RWPE2 (cell line): ENCODE results near the gene CLSTN2.
A peak's percentile ranks its signal among the peaks of the same experiment; 100 is the strongest.

Source experiments
- ATAC-seq: fragments of 200-7000 bp; cut with Tn5 transposase; 3 replicates; pipeline ENCODE4 v1.9.1; 2021; ENCODE audit warnings: low read depth
- DNase-seq: peaks from one replicate; pipeline ENCODE4 v3.0.0-alpha.2; 2020; ENCODE audit warnings: low spot score
- H3K27ac ChIP-seq: fragments of 450-650 bp; 2 replicates; pipeline ENCODE4 v1.5.1; 2017; ENCODE audit warnings: mild to moderate bottlenecking; ENCODE audit not compliant: poor library complexity, severe bottlenecking
- H3K27me3 ChIP-seq: fragments of 250-450 bp; sonication (Bioruptor Pico); 2 replicates; pipeline ENCODE4 v1.5.1; 2021; ENCODE audit warnings: mild to moderate bottlenecking, moderate library complexity; ENCODE audit not compliant: insufficient read depth, poor library complexity, severe bottlenecking
- H3K36me3 ChIP-seq: fragments of 250-450 bp; sonication (Bioruptor Pico); 2 replicates; pipeline ENCODE4 v1.5.1; 2020; ENCODE audit warnings: low read depth, mild to moderate bottlenecking, moderate library complexity
- H3K4me1 ChIP-seq: fragments of 250-450 bp; sonication (Bioruptor Pico); 2 replicates; pipeline ENCODE4 v1.5.1; 2021; ENCODE audit warnings: mild to moderate bottlenecking, moderate library complexity; ENCODE audit not compliant: insufficient read depth, poor library complexity, severe bottlenecking
- H3K4me3 ChIP-seq: fragments of 250-450 bp; sonication (Bioruptor Pico); 2 replicates; pipeline ENCODE4 v1.5.1; 2021; ENCODE audit warnings: mild to moderate bottlenecking, moderate library complexity; ENCODE audit not compliant: severe bottlenecking
- H3K9me3 ChIP-seq: fragments of 250-450 bp; sonication (Bioruptor Pico); 2 replicates; pipeline ENCODE4 v1.5.1; 2021; ENCODE audit warnings: mild to moderate bottlenecking, moderate library complexity; ENCODE audit not compliant: severe bottlenecking
- TF ChIP-seq, protein P1 (sequence below): fragments of 450-650 bp; IDR thresholded peaks from one replicate; pipeline ENCODE4 v1.5.1; 2017; ENCODE audit warnings: mild to moderate bottlenecking, moderate library complexity; ENCODE audit not compliant: poor library complexity, severe bottlenecking

CLSTN2 gene

GRCh38 chr3:140541975-140542653 is 607.1 kb downstream of the CLSTN2 start:
- Histone ChIP-seq H3K4me3 (no peak overlapping the region), H3K4me1 (peaks cover 13% of the 10 kb centered on the region), H3K27me3 (no peaks in the 10 kb centered on the region), H3K27ac (peak overlapping the region; percentile 80), H3K9me3 (no peaks in the 10 kb centered on the region), H3K36me3 (no peaks in the 10 kb centered on the region)
- TF ChIP-seq, protein P1, sequence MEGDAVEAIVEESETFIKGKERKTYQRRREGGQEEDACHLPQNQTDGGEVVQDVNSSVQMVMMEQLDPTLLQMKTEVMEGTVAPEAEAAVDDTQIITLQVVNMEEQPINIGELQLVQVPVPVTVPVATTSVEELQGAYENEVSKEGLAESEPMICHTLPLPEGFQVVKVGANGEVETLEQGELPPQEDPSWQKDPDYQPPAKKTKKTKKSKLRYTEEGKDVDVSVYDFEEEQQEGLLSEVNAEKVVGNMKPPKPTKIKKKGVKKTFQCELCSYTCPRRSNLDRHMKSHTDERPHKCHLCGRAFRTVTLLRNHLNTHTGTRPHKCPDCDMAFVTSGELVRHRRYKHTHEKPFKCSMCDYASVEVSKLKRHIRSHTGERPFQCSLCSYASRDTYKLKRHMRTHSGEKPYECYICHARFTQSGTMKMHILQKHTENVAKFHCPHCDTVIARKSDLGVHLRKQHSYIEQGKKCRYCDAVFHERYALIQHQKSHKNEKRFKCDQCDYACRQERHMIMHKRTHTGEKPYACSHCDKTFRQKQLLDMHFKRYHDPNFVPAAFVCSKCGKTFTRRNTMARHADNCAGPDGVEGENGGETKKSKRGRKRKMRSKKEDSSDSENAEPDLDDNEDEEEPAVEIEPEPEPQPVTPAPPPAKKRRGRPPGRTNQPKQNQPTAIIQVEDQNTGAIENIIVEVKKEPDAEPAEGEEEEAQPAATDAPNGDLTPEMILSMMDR: no peak
- DNase-seq: no peak
- ATAC-seq: peak; percentile 75

DNA sequence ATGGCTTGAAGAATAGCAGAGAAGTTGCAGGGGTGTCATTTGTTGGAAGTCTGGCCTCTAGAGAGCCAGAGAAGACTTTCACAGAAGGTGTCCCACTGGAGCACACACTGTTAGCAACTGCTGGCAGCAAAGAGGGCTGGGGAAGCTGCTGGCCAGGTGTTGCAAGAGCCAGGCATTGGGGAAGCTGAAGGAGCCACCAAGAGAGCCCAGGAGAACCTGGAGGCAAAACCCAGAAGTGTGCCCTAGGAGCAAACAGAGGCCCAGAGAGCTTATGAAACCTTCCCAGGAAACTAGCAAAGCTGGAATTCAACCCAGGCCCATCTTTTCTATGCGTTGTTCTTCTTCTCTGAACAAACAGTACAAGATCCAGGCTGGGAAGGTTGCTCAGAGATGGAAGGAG is 610.2 kb downstream of the CLSTN2 start:
- Histone ChIP-seq H3K4me1 (peaks cover 13% of the 10 kb centered on the region), H3K27me3 (no peaks in the 10 kb centered on the region), H3K9me3 (no peaks in the 10 kb centered on the region), H3K36me3 (no peaks in the 10 kb centered on the region), H3K27ac (no peak overlapping the region), H3K4me3 (no peak overlapping the region)
- TF ChIP-seq, protein P1: no peak
- no peak for DNase-seq
- no peak for ATAC-seq

DNA sequence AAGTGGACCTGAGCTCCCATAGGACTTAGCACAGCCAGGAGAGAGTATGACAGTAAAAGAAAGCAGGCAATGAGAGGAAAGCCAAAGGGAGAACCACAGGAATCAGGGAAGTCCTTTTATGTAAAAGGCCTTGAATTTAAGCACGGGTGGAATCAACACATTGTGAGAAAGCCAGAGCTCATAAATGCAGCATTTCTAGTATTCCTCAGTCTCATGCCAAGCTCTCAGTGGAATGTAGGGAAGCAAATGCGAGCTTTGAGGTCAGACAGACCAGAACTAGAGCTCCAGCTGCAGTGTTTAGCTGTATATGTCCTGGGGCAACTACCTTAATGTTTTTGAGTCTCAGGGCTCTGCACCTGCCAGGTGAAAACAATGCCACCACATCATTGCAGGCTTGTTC is 610.8 kb downstream of the CLSTN2 start:
- H3K9me3 ChIP-seq: no peaks in the 10 kb centered on the region
- no peak overlapping the region for H3K4me3 ChIP-seq
- no peak for ATAC-seq
- H3K4me1 ChIP-seq: peaks cover 13% of the 10 kb centered on the region
- no peaks in the 10 kb centered on the region for H3K27me3 ChIP-seq
- no peak overlapping the region for H3K27ac ChIP-seq
- TF ChIP-seq, protein P1: no peak
- no peak for DNase-seq
- no peaks in the 10 kb centered on the region for H3K36me3 ChIP-seq

GRCh38 chr3:140546649-140547048 is 611.7 kb downstream of the CLSTN2 start:
- no peaks in the 10 kb centered on the region for H3K9me3 ChIP-seq
- H3K4me3 ChIP-seq: no peak overlapping the region
- ATAC-seq (no peak), DNase-seq (no peak)
- H3K36me3 ChIP-seq: no peaks in the 10 kb centered on the region
- TF ChIP-seq, protein P1: no peak
- H3K4me1 ChIP-seq: peaks cover 12% of the 10 kb centered on the region
- no peaks in the 10 kb centered on the region for H3K27me3 ChIP-seq
- H3K27ac ChIP-seq: no peak overlapping the region

- no peaks in the 10 kb centered on the region for H3K4me1 ChIP-seq
- no peaks in the 10 kb centered on the region for H3K9me3 ChIP-seq
- no peaks in the 10 kb centered on the region for H3K36me3 ChIP-seq
- H3K27ac ChIP-seq: no peak overlapping the region
- peak; percentile 52; the same call in 2 of the 3 replicates for ATAC-seq
- no peaks in the 10 kb centered on the region for H3K27me3 ChIP-seq
- DNase-seq: no peak
- H3K4me3 ChIP-seq: no peak overlapping the region
- TF ChIP-seq, protein P1: peak; percentile 29
Observed at GRCh38 chr3:140552403-140552802, 617.4 kb downstream of the CLSTN2 start.
